PC-3 (cell line): ENCODE measurements around the gene B3GNT5. TPM values are rescaled to one million over a fixed set of nuclear protein-coding genes. Genes with fewer than 3 reads are reported as not detected.
A peak's percentile ranks its signal among the peaks of the same experiment; 100 is the strongest.

Experiments used
- ATAC-seq: fragments of 200-7000 bp; cut with Tn5 transposase; 2 replicates; pipeline ENCODE4 v1.9.1; 2020; ENCODE audit warnings: mild to moderate bottlenecking, moderate library complexity
- BruUV-seq: library from RNA; stranded (reverse); fragments of 400-500 nt; replicated peaks from 2 replicates; lab custom pipeline; 2021; lab: Mats Ljungman, UMichigan
- CTCF ChIA-PET: fragments of 300-600 bp; sonication (Branson Sonifier 250); formaldehyde crosslinking; loops from one replicate; lab custom pipeline; 2022; ENCODE audit warnings: antibody characterized with exemption; lab: Charles Lee
- POLR2A ChIA-PET: fragments of 300-600 bp; sonication (Branson Sonifier 250); formaldehyde crosslinking; loops from one replicate; lab custom pipeline; 2022; ENCODE audit warnings: antibody characterized with exemption; ENCODE audit not compliant: unreplicated experiment; lab: Charles Lee
- DNase-seq: peaks from one replicate; pipeline ENCODE4 v3.0.0-alpha.2; 2015
- H2AFZ ChIP-seq: fragments of 300-600 bp; sonication (generic); 2 replicates; pipeline ENCODE4 v1.6.0; 2016; ENCODE audit warnings: antibody characterized with exemption, low read length
- H3F3A ChIP-seq: fragments of 300-600 bp; sonication (generic); one replicate; pipeline ENCODE4 v1.6.0; 2017; ENCODE audit warnings: antibody characterized with exemption, low read length, control low read depth, mild to moderate bottlenecking; ENCODE audit not compliant: unreplicated experiment
- H3K27ac ChIP-seq: fragments of 300-600 bp; sonication (generic); 2 replicates; pipeline ENCODE4 v1.5.1; 2016; ENCODE audit warnings: mild to moderate bottlenecking, low read length
- H3K27me3 ChIP-seq: fragments of 300-600 bp; sonication (generic); 2 replicates; pipeline ENCODE4 v1.6.1; 2016; ENCODE audit warnings: low read length, mixed read lengths
- H3K36me3 ChIP-seq: fragments of 300-600 bp; sonication (generic); 2 replicates; pipeline ENCODE4 v1.6.1; 2016; ENCODE audit warnings: low read depth, mixed run types, low read length, mixed read lengths
- H3K4me1 ChIP-seq: fragments of 300-600 bp; sonication (generic); 2 replicates; pipeline ENCODE4 v1.5.1; 2016; ENCODE audit warnings: low read length; ENCODE audit not compliant: insufficient read depth
- H3K4me2 ChIP-seq: fragments of 300-600 bp; sonication (generic); 2 replicates; pipeline ENCODE4 v1.6.0; 2016; ENCODE audit warnings: low read length
- H3K4me3 ChIP-seq: fragments of 300-600 bp; sonication (generic); 2 replicates; pipeline ENCODE4 v1.5.1; 2016; ENCODE audit warnings: mild to moderate bottlenecking, low read length, mixed read lengths
- H3K79me2 ChIP-seq: fragments of 300-600 bp; sonication (generic); 2 replicates; pipeline ENCODE4 v1.6.1; 2017; ENCODE audit warnings: low read length, mixed read lengths
- H3K9ac ChIP-seq: fragments of 300-600 bp; sonication (generic); 2 replicates; pipeline ENCODE4 v1.6.0; 2016; ENCODE audit warnings: mild to moderate bottlenecking, low read length
- H3K9me2 ChIP-seq: fragments of 300-600 bp; sonication (generic); replicated peaks from 2 replicates; pipeline ENCODE4 v1.6.1; 2016; ENCODE audit warnings: mixed run types, low read length, mixed read lengths
- H3K9me3 ChIP-seq: fragments of 300-600 bp; sonication (generic); 2 replicates; pipeline ENCODE4 v1.6.1; 2016; ENCODE audit warnings: low read length, mixed read lengths
- H4K20me1 ChIP-seq: fragments of 300-600 bp; sonication (generic); 2 replicates; pipeline ENCODE4 v1.6.1; 2016; ENCODE audit warnings: low read length, mixed read lengths
- CTCF ChIP-seq: fragments of 300-600 bp; sonication (generic); conservative IDR thresholded peaks from 2 replicates; pipeline ENCODE4 v1.5.1; 2017; ENCODE audit warnings: antibody characterized with exemption, low read depth, mild to moderate bottlenecking, low read length
- EZH2 ChIP-seq: fragments of 300-600 bp; sonication (generic); IDR thresholded peaks from one replicate; pipeline ENCODE4 v1.6.1; 2017; ENCODE audit warnings: antibody characterized with exemption, mild to moderate bottlenecking, low read length; ENCODE audit not compliant: unreplicated experiment
- EZH2phosphoT487 ChIP-seq: fragments of 300-600 bp; sonication (generic); IDR thresholded peaks from 2 replicates; pipeline ENCODE4 v1.6.1; 2018; ENCODE audit warnings: mild to moderate bottlenecking, antibody characterized with exemption, low read length, borderline replicate concordance
- intact Hi-C: fragments of 100-400 bp; cut with micrococcal nuclease; formaldehyde crosslinking; loops from 2 replicates; pipeline ENCODE4 v1.9.0; 2023
- total RNA-seq: library from RNA; depleted of rRNA; stranded (reverse); fragments of >200 nt; gene quantifications from 2 replicates; pipeline ENCODE4 v1.2.3, GENCODE V29; 2014

B3GNT5 gene
- total RNA-seq, 1 experiment from 2014 or later, result 22.9 TPM

DNA sequence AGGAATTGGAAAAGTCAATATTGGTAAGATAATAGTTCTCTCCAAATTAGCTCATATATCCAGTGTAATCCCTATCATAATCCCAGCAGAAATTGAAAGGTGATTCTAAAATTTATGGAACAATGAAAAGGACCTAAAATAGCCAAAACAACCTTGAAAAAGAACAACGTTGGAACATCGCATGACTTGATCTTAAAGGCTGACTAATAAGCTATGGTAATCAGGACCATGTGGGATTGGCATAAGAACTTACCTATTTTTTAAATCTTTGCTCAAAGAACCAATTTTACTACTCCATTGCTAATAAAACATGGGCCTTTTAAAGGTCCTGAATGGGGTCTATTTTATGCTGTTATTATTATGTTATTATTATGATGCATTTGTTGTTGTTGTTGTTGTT lies 40.9 kb downstream of the B3GNT5 start:
- no peak for TF ChIP-seq EZH2phosphoT487
- TF ChIP-seq EZH2, result no peak
- no peak for TF ChIP-seq CTCF

DNA sequence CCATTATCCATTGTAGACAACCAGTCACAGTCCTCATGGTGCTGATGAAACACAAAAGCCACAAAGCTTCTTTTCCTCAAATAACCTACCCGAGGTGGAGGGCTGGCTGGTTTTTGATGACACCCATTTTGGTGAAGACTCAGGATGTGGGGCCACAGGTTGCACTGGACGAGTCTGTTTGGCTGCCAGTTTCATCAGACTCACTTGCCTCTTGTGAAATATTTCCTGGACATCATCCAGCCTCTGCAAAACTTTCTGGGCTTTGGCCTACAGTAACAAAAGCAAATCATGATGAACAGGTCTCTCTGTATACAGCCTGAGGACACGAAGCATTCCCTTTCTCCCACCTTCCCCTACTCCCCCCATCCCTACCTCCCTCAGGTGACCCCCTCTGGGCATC lies 42.2 kb downstream of the B3GNT5 start:
- POLR2A ChIA-PET, result interaction anchor here (0.6 kb wide), 1 partner anchor 16 kb away, joined by 6 read pairs; no protein-coding TSS in a partner anchor
- H3K27ac ChIP-seq, result peak overlapping the region; percentile 75
- no peaks in the 10 kb centered on the region for H4K20me1 ChIP-seq
- H2AFZ ChIP-seq, result no peak overlapping the region
- H3F3A ChIP-seq, result no peaks in the 10 kb centered on the region
- DNase-seq, result peak; percentile 98
- CTCF ChIA-PET, result no interaction called here
- TF ChIP-seq EZH2 (no peak), EZH2phosphoT487 (no peak), CTCF (no peak)
- peak overlapping the region; percentile 30 for H3K4me2 ChIP-seq
- peaks cover 7% of the 10 kb centered on the region; the same call in 1 of the 2 replicates for H3K36me3 ChIP-seq
- peak overlapping the region; percentile 22 for H3K9ac ChIP-seq
- no peaks in the 10 kb centered on the region for H3K27me3 ChIP-seq
- H3K79me2 ChIP-seq, result no peaks in the 10 kb centered on the region
- intact Hi-C loops, result no loop called here
- ATAC-seq, result peak; percentile 37
- no peak overlapping the region for H3K4me3 ChIP-seq
- BruUV-seq, result no TSS peak
- no peaks in the 10 kb centered on the region for H3K9me3 ChIP-seq
- peaks cover 46% of the 10 kb centered on the region for H3K4me1 ChIP-seq
- H3K9me2 ChIP-seq, result no peaks in the 10 kb centered on the region

More for the DNA sequence above, 40.9 kb downstream of the B3GNT5 start:
- no peak overlapping the region for H3K4me2 ChIP-seq
- H3K4me3 ChIP-seq, result no peak overlapping the region
- BruUV-seq, result no TSS peak
- no peak overlapping the region for H3K27ac ChIP-seq
- H3K9me3 ChIP-seq, result no peaks in the 10 kb centered on the region
- DNase-seq (no peak), ATAC-seq (no peak)
- peaks cover 43% of the 10 kb centered on the region for H3K4me1 ChIP-seq
- CTCF ChIA-PET, result no interaction called here
- H3K36me3 ChIP-seq, result peaks cover 7% of the 10 kb centered on the region; the same call in 1 of the 2 replicates
- H3K79me2 ChIP-seq, result no peaks in the 10 kb centered on the region
- no peaks in the 10 kb centered on the region for H3F3A ChIP-seq
- no peaks in the 10 kb centered on the region for H3K27me3 ChIP-seq
- intact Hi-C loops, result no loop called here
- no peaks in the 10 kb centered on the region for H4K20me1 ChIP-seq
- POLR2A ChIA-PET, result no interaction called here
- no peak overlapping the region for H3K9ac ChIP-seq
- no peaks in the 10 kb centered on the region for H3K9me2 ChIP-seq
- no peak overlapping the region for H2AFZ ChIP-seq

DNA sequence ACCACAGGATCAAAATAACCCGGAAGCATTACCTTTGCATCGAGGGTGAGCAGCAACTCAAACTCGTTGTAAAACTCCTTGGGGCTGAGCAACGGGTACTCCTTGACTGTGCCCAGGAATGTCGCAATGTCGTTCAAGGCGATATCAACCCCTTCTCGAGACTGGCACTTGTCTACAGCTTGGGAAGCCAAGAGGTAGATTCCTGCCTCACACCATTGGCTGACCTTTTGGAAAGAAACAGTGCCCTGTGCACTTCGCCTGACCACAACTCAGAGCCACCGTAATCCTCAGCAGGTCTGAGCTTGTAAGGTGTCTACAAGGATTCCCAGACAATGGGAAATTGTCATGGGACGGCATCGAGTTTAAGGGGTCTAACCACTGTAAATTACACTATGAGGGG lies 43.9 kb downstream of the B3GNT5 start:
- H3K79me2 ChIP-seq, result no peaks in the 10 kb centered on the region
- TF ChIP-seq CTCF (no peak), EZH2phosphoT487 (no peak), EZH2 (no peak)
- H3K36me3 ChIP-seq, result peaks cover 7% of the 10 kb centered on the region; the same call in 1 of the 2 replicates
- intact Hi-C loops, result no loop called here
- ChIA-PET POLR2A (no interaction called here), CTCF (no interaction called here)
- no peak overlapping the region for H3K27ac ChIP-seq
- H2AFZ ChIP-seq, result no peak overlapping the region
- H3K4me3 ChIP-seq, result no peak overlapping the region
- BruUV-seq, result no TSS peak
- H4K20me1 ChIP-seq, result no peaks in the 10 kb centered on the region
- H3K4me2 ChIP-seq, result no peak overlapping the region
- no peaks in the 10 kb centered on the region for H3F3A ChIP-seq
- H3K27me3 ChIP-seq, result no peaks in the 10 kb centered on the region
- no peak overlapping the region for H3K9ac ChIP-seq
- DNase-seq (no peak), ATAC-seq (no peak)
- peaks cover 49% of the 10 kb centered on the region for H3K4me1 ChIP-seq
- no peaks in the 10 kb centered on the region for H3K9me2 ChIP-seq
- H3K9me3 ChIP-seq, result no peaks in the 10 kb centered on the region
